ENCODE data around the gene ATP6V0E2.
A peak's percentile ranks its signal among the peaks of the same experiment; 100 is the strongest.

ATP6V0E2 gene

GRCh38 chr7:149861728-149862045 lies 12.1 kb upstream of the ATP6V0E2 start:
- DNase-seq (ENCODE audit: low spot score) (no peak), FAIRE-seq (no peak)

GRCh38 chr7:149862156-149862555 lies 11.6 kb upstream of the ATP6V0E2 start:
- no peak for FAIRE-seq
- no peak for DNase-seq (ENCODE audit: low spot score)

GRCh38 chr7:149863500-149863899 lies 10.3 kb upstream of the ATP6V0E2 start:
- DNase-seq (ENCODE audit: low spot score) (no peak), FAIRE-seq (no peak)

- FAIRE-seq: no peak
- DNase-seq (ENCODE audit: low spot score): no peak
Measured at GRCh38 chr7:149864023-149864422, 9.7 kb upstream of the ATP6V0E2 start.

GRCh38 chr7:149864751-149865150 lies 9.0 kb upstream of the ATP6V0E2 start:
- no peak for DNase-seq (ENCODE audit: low spot score)
- FAIRE-seq: no peak

GRCh38 chr7:149865437-149865836 lies 8.3 kb upstream of the ATP6V0E2 start:
- DNase-seq (ENCODE audit: low spot score) (no peak), FAIRE-seq (no peak)

- DNase-seq (ENCODE audit: low spot score) (no peak), FAIRE-seq (no peak)
Measured at GRCh38 chr7:149866139-149866778, 7.5 kb upstream of the ATP6V0E2 start.

- FAIRE-seq (no peak), DNase-seq (ENCODE audit: low spot score) (no peak)
Measured at GRCh38 chr7:149866779-149867447, 6.9 kb upstream of the ATP6V0E2 start.

GRCh38 chr7:149867762-149868622 lies 5.8 kb upstream of the ATP6V0E2 start:
- no peak for DNase-seq (ENCODE audit: low spot score)
- no peak for FAIRE-seq

GRCh38 chr7:149868623-149869290 lies 5.0 kb upstream of the ATP6V0E2 start:
- FAIRE-seq (no peak), DNase-seq (ENCODE audit: low spot score) (no peak)

- no peak for DNase-seq (ENCODE audit: low spot score)
- no peak for FAIRE-seq
Measured at GRCh38 chr7:149869291-149869650, 4.5 kb upstream of the ATP6V0E2 start.

GRCh38 chr7:149869867-149870266 lies 3.9 kb upstream of the ATP6V0E2 start:
- FAIRE-seq (no peak), DNase-seq (ENCODE audit: low spot score) (no peak)

GRCh38 chr7:149870274-149870673 lies 3.5 kb upstream of the ATP6V0E2 start:
- FAIRE-seq (no peak), DNase-seq (ENCODE audit: low spot score) (no peak)

GRCh38 chr7:149870701-149871483 lies 2.9 kb upstream of the ATP6V0E2 start:
- no peak for DNase-seq (ENCODE audit: low spot score)
- no peak for FAIRE-seq

- FAIRE-seq: no peak
Measured at GRCh38 chr7:149871576-149871975, 2.2 kb upstream of the ATP6V0E2 start.

GRCh38 chr7:149872419-149873073 lies 1.2 kb upstream of the ATP6V0E2 start:
- FAIRE-seq (peak; percentile 46), DNase-seq (ENCODE audit: low spot score) (peak; percentile 81)

More at GRCh38 chr7:149871576-149871975, 2.2 kb upstream of the ATP6V0E2 start:
- DNase-seq (ENCODE audit: low spot score): no peak

GRCh38 chr7:149873970-149874643 lies 338 bp downstream of the ATP6V0E2 start:
- DNase-seq (ENCODE audit: low spot score) (no peak), FAIRE-seq (no peak)

- no peak for FAIRE-seq
Measured at GRCh38 chr7:149874644-149875028, 867 bp downstream of the ATP6V0E2 start.

GRCh38 chr7:149875396-149875795 lies 1.6 kb downstream of the ATP6V0E2 start:
- FAIRE-seq (no peak), DNase-seq (ENCODE audit: low spot score) (no peak)

More at GRCh38 chr7:149874644-149875028, 867 bp downstream of the ATP6V0E2 start:
- DNase-seq (ENCODE audit: low spot score): no peak

All from RCC 7860 (cell line).